ENCODE measurements around the gene DHCR7. TPM values are rescaled to one million over a fixed set of nuclear protein-coding genes. Genes with fewer than 3 reads are reported as not detected.

The DHCR7 gene, protein sequence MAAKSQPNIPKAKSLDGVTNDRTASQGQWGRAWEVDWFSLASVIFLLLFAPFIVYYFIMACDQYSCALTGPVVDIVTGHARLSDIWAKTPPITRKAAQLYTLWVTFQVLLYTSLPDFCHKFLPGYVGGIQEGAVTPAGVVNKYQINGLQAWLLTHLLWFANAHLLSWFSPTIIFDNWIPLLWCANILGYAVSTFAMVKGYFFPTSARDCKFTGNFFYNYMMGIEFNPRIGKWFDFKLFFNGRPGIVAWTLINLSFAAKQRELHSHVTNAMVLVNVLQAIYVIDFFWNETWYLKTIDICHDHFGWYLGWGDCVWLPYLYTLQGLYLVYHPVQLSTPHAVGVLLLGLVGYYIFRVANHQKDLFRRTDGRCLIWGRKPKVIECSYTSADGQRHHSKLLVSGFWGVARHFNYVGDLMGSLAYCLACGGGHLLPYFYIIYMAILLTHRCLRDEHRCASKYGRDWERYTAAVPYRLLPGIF
- 6.0 TPM for total RNA-seq (ENCODE audit: insufficient read depth, low replicate concordance)

- peak; percentile 97 for DNase-seq (ENCODE audit: low spot score)
Observed at GRCh38 chr11:71448257-71449171, at the start of gene DHCR7. DHCR7 (minus strand) TSS chr11:71448393; CDS start chr11:71444952, 3,441 bp downstream.

- DNase-seq (ENCODE audit: low spot score): no peak
Observed at GRCh38 chr11:71496421-71496820, 48.2 kb upstream of the DHCR7 start.

- no peak for DNase-seq (ENCODE audit: low spot score)
Observed at GRCh38 chr11:71495286-71496230, 47.4 kb upstream of the DHCR7 start.

DNA sequence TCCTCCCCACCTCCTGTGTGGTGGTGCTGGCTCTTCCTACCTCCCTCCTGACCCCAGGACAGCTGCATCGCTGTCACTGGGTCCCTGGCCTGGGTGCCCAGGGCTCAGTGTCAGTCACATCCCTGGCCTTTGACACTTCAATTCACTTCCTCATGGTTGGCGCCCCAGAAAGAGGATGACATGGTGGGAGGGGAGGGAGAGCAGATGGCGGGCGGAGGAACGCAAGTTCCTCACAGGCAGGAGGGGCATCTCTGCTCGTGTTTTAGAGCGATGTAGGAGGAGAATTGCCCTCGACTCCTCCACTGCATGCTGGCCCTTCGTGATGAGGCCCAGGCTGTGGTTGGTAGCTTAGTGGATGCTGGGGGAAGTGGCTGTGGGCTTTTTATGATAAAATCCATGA is 43.7 kb upstream of the DHCR7 start:
- DNase-seq (ENCODE audit: low spot score): no peak

DNA sequence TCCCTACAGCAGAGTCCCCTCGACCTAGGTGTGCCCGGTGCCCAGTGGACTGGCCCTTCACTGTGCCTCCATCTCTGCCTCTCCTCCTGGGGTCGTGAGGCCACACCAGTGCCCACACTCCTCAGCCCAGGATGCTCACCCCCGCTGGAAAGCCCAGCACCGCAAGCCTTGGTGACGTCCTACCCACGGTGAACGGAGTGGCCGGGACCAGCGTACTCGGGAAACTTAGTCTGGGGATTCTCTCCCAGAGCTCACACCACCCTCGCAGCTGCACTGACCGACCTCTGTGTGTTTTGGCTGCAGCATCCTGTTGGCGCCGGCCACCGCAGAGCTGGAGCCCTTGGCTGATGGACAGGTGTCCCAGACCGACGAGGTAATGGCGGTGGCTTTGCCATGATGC is 43.3 kb upstream of the DHCR7 start:
- no peak for DNase-seq (ENCODE audit: low spot score)

GRCh38 chr11:71490731-71491390 is 42.7 kb upstream of the DHCR7 start:
- no peak for DNase-seq (ENCODE audit: low spot score)

DNA sequence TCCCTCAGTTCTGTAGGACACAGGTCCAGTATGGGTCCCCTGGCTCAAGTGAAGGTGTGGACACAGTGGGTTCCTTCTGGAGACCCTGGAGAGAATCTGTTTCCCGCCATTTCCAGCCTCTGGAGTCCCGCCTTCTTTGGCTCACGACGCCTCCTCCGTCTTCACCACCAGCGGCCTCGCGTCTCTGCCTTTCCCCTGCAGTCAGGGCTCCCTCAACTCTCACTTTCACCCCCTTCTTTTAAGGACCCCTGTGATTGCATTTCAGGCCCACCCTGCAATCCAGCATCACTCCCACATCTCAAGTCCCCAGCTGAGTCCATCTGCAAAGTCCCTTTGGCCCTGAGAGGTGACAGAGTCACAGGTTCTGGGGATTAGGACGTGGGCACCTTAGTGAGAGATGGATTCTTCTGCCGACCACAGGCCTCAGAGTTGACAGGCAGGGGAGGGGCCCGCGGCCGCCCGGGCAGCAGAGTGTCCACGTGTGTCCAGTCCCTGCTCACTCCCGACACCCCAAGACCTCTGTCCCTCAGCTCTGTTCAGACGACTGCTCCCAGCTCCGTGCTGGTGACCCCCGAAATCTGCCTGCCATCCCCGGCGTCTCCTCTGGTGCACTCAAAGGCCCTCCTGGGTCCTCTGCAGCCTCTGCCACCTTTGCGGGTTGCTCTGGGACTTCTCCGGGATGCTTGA is 42.0 kb upstream of the DHCR7 start:
- no peak for DNase-seq (ENCODE audit: low spot score)

DNA sequence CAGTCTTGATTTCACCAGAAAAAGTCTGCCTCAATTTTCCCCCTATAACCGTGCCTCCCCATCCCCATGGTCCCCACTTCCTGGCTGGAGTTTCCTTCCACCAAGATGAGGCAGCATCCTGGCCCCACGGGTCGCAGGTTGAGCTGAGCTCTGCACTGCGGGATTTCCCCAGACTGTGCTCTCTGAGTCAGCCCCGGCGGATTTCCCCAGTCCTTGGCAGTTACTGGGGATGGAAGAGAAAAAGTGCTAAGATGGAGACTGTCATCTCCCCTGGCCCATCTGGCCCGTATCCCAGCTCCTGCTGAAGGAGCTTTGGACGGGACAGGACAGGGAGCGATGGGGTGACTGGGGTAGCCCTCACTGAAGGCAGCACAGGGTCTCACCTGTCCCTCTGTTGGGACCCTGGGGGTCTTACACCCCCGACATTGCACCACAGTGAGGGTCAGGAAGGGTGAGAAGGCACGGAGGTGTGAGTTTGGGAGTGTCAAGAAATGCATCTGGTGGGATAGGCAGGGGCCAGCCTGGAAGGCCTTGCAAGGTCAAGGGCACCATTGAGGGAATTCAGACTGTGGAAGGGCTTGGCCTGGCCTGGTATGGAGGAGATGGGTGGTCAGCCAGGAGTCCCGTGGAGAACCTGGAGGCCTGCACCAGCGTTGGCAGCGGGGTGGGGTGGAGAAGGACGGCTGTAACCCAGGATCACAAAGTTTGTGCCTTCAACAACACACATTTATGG is 41.3 kb upstream of the DHCR7 start:
- no peak for DNase-seq (ENCODE audit: low spot score)

DNA sequence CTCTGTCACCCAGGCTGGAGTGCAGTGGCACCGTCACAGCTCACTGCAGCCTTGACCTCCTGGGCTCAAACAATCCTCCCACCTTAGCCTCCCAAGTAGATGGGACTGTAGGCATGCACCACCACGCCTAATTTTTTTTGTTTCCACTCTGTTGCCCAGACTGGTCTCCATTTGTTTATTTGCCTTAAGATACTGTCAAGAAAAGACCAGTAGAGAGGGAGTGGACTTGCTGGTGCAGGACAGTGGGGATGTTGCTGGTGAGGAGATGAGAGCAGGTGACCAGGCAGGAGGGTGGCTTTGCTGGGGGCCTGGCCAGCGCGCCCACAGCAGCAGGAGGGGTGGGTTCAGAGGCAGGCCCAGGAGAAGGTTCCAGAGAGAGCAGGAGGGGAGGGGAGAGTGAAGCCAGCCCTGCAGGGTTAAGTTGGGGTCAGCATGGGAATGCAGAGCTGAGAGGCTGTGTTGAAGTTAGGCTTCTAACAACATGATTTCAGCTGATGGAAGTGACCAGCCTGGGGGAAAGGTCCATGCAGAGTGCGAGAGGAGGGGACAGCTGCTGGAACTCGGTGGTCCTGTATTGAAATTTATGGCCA is 40.6 kb upstream of the DHCR7 start:
- DNase-seq (ENCODE audit: low spot score): no peak

GRCh38 chr11:71486320-71486719 is 38.1 kb upstream of the DHCR7 start:
- no peak for DNase-seq (ENCODE audit: low spot score)

GRCh38 chr11:71485466-71485865 is 37.3 kb upstream of the DHCR7 start:
- DNase-seq (ENCODE audit: low spot score): no peak

GRCh38 chr11:71485063-71485399 is 36.8 kb upstream of the DHCR7 start:
- DNase-seq (ENCODE audit: low spot score): no peak

DNA sequence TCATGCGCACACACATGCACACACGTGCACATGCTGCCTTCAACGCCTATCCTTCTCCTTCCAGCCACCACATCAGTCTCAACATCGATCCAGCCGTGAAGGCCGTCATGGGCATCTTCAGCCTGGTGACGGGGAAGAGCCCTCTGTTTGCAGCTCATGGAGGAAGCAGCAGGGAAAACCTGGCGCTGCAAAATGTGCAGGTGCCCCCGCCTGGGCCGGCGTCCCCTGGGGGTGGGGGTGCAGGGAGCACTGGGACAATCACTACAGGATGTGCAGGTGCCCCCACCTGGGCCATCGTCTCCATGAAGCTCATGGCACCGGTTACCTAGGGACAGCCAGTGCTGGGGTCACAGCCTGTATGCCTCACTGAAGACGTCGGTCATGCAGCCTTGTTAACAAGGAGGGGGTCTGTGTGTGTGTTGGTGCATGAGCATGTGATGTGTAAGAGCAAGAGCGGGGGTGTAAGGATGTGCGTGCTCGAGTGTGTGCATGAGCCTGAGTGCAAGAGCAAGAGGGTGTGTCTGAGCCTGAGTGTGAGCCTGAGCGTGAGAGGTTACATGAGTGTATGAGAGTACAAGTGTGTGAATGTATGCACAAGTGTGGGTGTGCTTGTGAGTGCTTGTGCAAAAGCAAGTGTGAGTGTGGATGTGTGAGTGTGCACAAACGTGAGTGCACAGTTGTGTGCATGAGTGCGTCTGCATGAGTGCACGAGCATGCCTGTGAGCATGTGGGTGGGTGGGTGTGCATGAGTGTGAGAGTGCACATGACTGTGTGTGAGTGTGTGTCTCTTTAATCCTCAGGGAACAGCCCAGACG is 36.3 kb upstream of the DHCR7 start:
- DNase-seq (ENCODE audit: low spot score): no peak

DNA sequence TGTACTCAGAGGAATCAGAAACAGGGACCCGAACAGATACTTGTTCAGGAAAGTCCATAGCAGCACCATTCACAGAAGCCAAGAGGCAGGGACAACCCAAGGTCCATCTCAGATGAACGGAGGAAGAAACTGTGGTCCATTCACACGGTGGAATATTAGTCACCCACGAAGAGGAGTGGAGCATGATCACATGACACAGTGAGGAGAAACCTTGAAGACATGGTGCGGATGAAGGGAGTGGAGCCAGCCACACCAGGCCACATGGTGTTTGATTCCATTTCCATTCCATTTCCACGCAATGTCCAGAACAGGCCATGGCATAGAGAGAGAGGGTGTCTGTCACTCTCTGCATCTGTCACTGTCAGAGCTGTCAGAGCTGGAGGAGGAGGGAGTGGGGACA is 35.5 kb upstream of the DHCR7 start:
- no peak for DNase-seq (ENCODE audit: low spot score)

- DNase-seq (ENCODE audit: low spot score): no peak
Observed at GRCh38 chr11:71482746-71483364, 34.7 kb upstream of the DHCR7 start.

- no peak for DNase-seq (ENCODE audit: low spot score)
Observed at GRCh38 chr11:71482216-71482615, 34.0 kb upstream of the DHCR7 start.

- peak; percentile 49 for DNase-seq (ENCODE audit: low spot score)
Observed at GRCh38 chr11:71481101-71481960, 33.1 kb upstream of the DHCR7 start.
